ENCODE data around the gene RALGDS. TPM values are rescaled to one million over a fixed set of nuclear protein-coding genes. Genes with fewer than 3 reads are reported as not detected.

RALGDS gene
- total RNA-seq, 1 experiment from 2014 or later: 29.8 TPM

DNA sequence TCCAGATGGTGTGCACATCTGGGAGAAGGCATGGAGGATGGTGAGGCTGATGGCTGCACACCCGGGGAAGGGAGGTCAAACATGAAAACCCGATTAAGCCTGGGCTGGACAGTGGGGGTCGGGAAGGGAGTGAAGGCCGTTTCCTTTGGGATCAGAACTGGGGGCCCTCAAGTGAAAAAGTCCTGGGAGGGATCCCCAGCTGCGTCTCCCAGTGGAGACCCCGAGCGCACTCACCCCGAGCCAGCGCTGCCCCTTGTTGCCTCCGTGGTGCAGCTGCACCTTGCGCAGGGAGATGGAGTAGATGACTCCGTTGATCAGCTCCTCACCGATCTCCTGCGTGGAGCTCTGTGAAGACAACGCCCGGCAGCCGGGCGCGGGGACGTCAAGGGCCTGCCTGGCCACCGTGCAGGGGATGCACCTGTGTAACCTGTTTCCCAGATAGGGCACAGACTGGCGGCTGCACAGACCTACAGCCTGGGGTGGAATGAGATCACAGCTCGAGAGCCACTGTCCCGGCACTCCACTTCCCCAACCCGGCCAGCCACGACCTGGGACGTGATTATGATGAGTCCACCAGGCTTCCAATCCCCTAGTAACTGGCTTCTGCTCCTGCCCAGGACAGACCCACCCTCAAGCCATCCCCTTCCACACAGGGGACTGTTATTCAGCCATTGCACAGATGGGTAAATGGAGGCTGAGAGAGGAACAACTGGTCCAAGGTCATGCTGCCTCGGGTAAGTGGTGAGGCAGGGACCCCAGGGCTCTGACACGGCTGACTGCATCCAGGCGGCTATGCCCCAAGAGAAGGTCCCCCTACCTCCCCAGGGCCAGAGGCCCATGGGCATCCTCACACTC lies 9.0 kb downstream of the RALGDS start:
- in situ Hi-C loops (cut with HindIII; ENCODE audit: low sequenced_read_pairs): no loop called here
- DNase-seq (ENCODE audit: low spot score): no peak

DNA sequence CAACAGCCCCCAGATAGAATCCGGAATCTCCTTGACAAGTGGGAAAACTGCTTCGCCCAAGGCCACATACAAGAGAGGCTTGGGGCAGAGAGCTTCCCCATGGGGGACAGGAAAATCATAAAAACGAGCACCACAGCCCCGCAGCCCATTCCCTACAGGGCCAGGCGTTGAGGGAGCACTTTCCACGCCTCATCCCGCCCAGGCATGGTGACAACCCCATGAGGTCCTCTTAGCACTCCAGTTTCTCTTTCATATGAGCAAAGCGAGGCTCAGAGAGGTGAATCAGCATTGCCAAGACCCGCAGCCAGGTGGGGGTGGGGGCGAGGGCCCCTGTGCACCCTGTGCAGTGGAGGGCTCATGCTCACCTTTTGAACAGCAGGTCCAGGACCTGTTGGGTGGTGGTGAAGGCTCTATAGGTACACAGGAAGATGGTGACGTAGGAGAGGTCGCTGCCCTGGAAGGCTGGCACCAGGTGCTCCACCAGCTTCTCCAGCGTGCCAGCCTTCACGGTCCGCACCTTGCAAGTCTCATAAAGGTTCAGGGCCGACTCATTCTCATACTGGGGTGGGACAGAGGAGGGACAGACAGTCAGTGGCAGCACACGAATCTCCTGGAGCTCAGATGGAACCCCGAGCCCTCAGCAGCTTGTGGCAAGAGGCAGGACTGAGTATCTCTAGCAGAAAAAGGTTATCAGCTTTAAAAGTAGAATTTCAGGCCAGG lies 10.9 kb downstream of the RALGDS start:
- in situ Hi-C loops (cut with HindIII; ENCODE audit: low sequenced_read_pairs): no loop called here
- DNase-seq (ENCODE audit: low spot score): no peak

DNA sequence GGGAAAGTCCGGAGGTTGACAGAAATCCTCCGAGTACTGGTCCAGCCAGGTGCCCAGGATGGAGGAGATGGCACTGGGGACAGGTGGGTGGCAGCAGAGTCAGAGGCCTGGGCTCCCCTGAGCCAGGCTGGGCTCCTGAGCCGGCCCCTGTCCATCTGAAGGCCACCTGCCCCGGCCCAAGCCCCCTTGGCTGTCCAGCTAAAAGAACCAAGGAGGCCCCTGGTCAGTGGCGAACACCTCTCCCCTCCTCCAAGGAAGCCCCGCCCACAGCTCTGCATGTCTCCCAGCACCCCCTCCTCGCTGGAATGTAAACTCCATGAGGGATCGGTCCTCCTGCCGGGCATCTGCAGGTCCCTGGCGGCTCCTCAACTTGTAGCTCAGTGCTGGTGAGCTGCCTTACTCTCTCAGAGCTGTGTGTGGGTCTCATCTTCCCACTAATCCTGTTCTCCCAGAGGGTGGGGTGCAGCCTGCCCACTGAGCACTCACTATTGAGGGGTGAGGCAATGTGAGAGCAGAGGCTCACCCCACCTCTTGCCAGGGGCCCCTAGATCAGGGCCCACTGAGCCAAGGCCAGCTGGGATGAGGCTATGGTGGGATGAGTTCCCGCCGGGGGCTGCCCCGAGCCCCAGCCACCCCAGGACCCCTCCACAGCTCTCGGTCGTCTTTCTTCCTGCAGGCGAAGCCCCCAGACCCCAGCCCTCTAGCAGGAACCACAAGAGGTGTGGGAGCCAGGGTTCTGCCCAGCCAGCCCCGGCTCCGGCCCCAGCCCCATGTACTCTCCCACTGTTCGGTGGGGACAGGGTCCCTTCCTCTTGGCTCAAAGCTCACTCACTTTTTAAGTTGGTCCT lies 12.0 kb downstream of the RALGDS start:
- DNase-seq (ENCODE audit: low spot score): no peak
- in situ Hi-C loops (cut with HindIII; ENCODE audit: low sequenced_read_pairs): no loop called here

DNA sequence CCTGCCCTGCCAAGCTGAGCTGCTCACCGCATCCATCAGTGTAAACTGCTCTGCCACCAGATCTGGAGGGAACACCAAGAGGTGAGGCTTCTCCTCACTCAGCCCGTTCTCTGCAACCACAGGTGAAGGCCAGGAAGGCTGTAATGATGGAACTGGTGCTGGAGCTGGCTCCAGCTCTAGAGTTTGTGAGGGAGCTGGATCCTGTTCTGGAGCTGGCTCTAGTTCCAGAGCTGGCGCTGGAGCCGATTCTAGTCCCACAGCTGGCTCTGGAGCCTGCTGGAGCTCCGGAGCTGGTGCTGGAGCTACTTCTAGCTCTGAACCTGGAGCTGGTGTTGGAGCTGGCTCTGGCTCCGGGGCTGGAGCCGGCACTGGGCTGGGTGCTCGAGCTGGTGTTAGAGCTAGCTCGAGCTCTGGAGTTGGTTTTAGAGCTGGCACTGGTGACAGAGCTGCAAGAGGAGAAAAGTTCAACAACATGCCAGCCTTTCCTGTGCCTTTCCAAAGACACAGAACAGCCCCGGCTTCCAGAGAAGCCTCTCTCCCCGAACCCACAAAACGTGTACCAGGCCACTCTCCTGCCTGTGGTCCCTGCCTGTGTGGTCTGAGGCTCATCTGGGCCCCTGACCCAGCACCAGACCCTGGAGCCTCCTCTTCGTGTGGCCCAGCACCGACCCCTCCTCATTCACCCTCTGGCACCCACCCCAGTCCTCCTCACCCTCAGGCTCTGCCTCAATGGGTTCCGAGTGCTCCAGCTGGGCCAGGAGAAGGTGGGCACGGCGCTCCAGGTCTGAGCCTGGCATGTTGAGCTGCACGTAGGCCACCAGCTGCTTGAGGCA lies 12.9 kb downstream of the RALGDS start:
- no peak for DNase-seq (ENCODE audit: low spot score)
- in situ Hi-C loops (cut with HindIII; ENCODE audit: low sequenced_read_pairs): no loop called here

GRCh38 chr9:133107245-133107722 lies 13.8 kb downstream of the RALGDS start:
- no peak for DNase-seq (ENCODE audit: low spot score)
- in situ Hi-C loops (cut with HindIII; ENCODE audit: low sequenced_read_pairs): no loop called here

DNA sequence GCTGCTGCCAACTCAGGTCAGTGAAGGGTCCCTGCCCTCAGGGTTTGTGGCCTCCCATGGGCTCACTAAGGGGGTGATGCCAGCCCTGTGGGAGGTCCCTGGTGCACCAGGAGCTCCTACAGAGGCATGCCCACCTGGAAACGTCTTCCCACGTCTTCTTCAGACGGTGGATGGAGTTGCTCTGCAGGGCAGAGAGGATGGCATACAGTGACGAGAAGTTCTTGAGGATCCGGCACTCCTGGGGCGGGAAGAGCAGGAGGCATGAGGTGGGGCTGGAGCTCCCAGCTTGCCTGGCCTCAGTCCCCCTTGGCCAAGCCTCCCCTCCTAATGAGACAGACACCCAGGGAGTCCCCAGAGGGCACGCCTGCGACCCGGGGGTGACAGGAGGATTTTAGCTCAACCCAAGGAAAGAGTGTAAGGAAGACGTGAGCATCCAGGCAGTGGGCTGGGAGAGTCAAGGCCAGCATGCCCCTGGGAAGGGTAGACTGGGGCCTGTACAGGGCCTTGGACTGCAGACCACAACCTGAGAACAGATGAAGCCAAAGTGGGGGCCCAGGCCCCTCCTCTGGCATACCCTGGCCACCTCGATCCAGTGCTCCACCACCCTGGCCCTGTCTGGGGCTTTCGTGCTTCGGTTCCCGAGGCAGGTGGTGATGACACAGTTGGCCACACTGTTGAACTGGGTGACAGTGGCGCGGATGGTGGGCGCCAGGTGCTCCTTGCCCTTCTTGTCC lies 14.4 kb downstream of the RALGDS start:
- in situ Hi-C loops (cut with HindIII; ENCODE audit: low sequenced_read_pairs): no loop called here
- DNase-seq (ENCODE audit: low spot score): no peak

- in situ Hi-C loops (cut with HindIII; ENCODE audit: low sequenced_read_pairs): no loop called here
- DNase-seq (ENCODE audit: low spot score): no peak
Observed at GRCh38 chr9:133105461-133105770, 15.6 kb downstream of the RALGDS start.

GRCh38 chr9:133104718-133105460 lies 16.2 kb downstream of the RALGDS start:
- in situ Hi-C loops (cut with HindIII; ENCODE audit: low sequenced_read_pairs): no loop called here
- DNase-seq (ENCODE audit: low spot score): no peak

DNA sequence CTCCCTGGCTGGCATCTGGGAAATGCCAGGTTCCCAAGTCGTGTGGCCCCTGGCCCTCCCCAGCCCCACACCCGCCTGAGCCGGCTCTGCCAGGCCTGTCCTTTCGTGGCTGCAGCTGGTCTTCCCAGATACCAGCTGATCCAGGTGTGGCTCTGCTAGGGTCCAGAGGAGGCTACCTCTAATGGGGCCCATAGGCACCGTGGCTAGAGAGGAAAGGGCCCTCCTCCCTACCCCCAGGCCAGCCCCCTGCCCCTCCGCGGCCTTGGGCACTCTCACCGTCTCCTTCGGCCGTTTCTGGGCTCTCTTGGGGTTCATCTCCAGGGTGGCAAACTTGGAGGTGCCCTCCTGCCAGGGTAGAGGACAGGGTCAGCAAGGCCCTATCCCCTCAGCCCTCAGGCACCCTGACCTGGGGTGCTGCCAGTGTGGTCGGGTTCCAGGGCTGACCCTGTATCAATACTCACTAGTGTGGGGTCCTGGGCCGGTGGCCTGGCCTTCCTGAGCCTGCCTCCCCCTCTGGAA lies 17.0 kb downstream of the RALGDS start:
- no peak for DNase-seq (ENCODE audit: low spot score)
- in situ Hi-C loops (cut with HindIII; ENCODE audit: low sequenced_read_pairs): no loop called here

GRCh38 chr9:133103183-133103986 lies 17.7 kb downstream of the RALGDS start:
- in situ Hi-C loops (cut with HindIII; ENCODE audit: low sequenced_read_pairs): no loop called here
- peak; percentile 59 for DNase-seq (ENCODE audit: low spot score)

GRCh38 chr9:133102190-133103021 lies 18.6 kb downstream of the RALGDS start:
- no peak for DNase-seq (ENCODE audit: low spot score)
- in situ Hi-C loops (cut with HindIII; ENCODE audit: low sequenced_read_pairs): no loop called here

GRCh38 chr9:133101356-133102189 lies 19.5 kb downstream of the RALGDS start:
- in situ Hi-C loops (cut with HindIII; ENCODE audit: low sequenced_read_pairs): no loop called here
- DNase-seq (ENCODE audit: low spot score): no peak

DNA sequence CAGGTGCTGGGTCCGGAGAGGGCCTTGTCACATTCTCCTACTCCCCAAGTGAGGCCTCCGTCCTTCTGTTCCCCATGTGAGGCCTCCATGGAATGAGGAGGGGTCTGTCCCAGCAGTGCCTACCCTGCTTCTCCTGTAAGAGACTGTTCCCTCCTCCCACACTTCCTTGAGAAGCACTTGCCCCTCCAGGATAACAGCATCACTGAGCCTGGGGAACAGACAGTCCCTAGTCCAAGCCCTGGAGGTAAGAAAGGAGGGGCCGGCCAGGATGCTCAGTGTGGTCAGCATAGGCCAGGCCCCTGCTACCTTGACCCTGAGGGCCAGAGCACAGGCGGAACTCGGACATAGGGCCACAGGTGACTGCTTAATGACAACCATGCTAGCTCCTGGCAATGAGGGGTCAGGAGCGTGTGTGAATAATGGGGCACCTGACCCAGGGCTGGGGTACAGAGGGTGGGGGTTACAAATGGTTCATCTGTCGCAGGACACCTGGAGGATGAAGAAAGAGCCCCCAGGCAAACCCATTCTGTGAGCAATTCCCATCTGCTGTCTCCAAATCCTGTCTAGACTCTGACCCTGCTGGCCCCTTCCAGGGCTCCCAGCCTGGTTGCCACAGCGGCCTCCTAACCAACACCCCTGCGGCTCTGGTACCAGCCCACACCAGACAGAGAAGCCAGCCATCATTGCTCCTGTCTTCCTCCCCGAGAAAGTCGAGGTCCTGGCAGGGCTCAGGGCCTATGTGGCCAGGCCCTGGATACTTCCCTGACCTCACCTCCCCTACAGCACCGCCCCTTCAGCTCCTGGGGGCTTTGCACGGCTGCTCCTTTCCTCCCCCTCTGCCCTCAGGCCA lies 20.3 kb downstream of the RALGDS start:
- DNase-seq (ENCODE audit: low spot score): no peak

More for the DNA sequence above, 20.3 kb downstream of the RALGDS start:
- in situ Hi-C loops (cut with HindIII; ENCODE audit: low sequenced_read_pairs): no loop called here
